OCI-M1 (cell line): Measurements from ENCODE around the gene TADA1.
"Not testable (repeated sequence)": the region's sequence is repeated elsewhere in the genome, so short reads cannot be mapped to it uniquely, and the experiment has no call there.

Experiments used
- DNase-seq: peaks from one replicate; lab custom pipeline; 2025; lab: John Stamatoyannopoulos, UW

Gene TADA1

GRCh38 chr1:166889776-166890175 is 13.7 kb upstream of the TADA1 start:
- DNase-seq = no peak

- no peak for DNase-seq
These were observed 12.5 kb upstream of the TADA1 start for GRCh38 chr1:166888373-166889111.

DNA sequence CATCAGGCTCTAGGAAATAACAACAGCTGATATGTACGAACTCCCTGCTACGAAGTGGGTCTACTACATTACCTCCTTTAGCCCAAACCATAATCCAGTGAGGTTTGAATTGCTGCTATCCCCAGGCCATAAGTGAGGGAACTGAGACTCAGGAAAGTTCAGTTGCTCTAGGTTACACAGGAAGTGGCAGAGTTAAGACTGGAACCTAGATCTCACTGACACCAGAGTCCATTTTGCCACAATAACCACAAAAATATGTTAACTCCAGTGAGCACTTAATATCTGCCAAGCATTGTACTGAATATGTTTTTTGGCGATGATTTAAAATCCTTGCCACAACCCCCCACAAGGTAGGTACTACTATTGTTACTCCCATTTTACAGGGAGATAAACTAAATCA is 8.9 kb upstream of the TADA1 start:
- DNase-seq = no peak

GRCh38 chr1:166884040-166884642 is 8.1 kb upstream of the TADA1 start:
- DNase-seq = no peak

- no peak for DNase-seq
These were observed 6.8 kb upstream of the TADA1 start for GRCh38 chr1:166882893-166883292.

DNA sequence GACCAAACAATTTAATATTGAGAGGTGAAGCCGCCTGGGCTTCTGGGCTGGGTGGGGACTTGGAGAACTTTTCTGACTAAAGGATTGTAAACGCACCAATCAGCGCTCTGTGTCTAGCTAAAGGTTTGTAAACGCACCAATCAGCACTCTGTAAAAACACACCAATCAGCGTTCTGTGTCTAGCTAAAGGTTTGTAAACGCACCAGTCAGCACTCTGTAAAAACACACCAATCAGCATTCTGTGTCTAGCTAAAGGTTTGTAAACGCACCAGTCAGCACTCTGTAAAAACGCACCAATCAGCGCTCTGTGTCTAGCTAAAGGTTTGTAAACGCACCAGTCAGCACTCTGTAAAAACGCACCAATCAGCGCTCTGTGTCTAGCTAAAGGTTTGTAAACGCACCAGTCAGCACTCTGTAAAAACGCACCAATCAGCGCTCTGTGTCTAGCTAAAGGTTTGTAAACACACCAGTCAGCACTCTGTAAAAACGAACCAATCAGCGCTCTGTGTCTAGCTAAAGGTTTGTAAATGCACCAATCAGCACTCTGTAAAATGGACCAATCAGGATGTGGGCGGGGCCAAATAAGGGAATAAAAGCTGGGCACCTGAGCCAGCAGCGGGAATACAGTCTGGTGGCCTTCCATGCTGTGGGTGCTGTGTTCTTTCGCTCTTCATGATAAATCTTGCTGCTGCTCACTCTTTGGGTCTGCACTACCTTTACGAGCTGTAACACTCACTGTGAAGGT is 2.3 kb upstream of the TADA1 start:
- DNase-seq = not testable (repeated sequence)

- no peak for DNase-seq
These were observed 425 bp upstream of the TADA1 start for GRCh38 chr1:166876540-166876838.

- no peak for DNase-seq
These were observed 746 bp downstream of the TADA1 start for GRCh38 chr1:166875302-166875733.

GRCh38 chr1:166874464-166874863 is 1.6 kb downstream of the TADA1 start:
- DNase-seq = no peak

GRCh38 chr1:166870584-166870983 is 5.5 kb downstream of the TADA1 start:
- no peak for DNase-seq

- no peak for DNase-seq
These were observed 6.6 kb downstream of the TADA1 start for GRCh38 chr1:166869318-166870099.

GRCh38 chr1:166868639-166869038 is 7.4 kb downstream of the TADA1 start:
- DNase-seq = no peak

GRCh38 chr1:166865926-166866325 is 10.1 kb downstream of the TADA1 start:
- DNase-seq = no peak

- no peak for DNase-seq
These were observed 16.5 kb downstream of the TADA1 start for GRCh38 chr1:166859597-166859996.

- DNase-seq = no peak
These were observed 17.2 kb downstream of the TADA1 start for GRCh38 chr1:166858726-166859419.

DNA sequence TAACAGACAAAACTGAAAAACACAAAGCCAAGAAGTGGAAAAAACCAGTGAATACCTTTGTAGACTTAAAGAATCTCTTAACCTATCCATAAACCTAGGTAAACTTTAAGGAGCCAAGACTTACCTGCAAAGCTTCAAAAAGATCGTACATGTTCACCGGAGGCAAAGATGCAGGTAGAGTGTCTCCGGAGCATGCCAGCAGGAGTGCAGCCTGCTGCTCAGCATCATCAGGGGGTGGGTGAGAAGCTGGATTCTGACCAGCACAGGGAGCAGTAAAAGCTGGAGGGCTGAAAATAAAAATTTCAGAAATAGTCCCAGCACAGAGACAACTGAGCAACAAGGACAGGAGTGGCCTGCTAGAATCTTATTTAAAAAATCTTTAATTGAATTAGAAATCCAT is 18.1 kb downstream of the TADA1 start:
- DNase-seq = no peak

DNA sequence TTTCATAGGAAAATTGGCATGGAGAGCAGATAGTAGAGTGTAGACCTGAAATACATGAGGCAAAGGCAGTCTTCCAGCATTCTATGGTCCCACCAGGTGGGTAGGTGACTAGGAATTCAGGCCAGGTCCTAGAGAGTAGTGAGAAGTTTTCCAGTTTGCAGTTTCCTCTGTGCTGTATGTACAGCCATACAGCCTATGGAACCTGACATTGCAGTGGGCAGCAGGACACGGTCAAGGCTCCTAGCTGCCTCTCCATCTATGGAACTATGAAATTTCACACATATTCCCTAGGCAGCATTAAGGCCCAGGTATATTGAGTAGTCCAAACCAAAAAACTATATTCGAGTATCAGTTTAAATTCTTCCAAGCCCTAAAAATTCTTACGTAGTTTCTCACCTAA is 20.5 kb downstream of the TADA1 start:
- DNase-seq = no peak

DNA sequence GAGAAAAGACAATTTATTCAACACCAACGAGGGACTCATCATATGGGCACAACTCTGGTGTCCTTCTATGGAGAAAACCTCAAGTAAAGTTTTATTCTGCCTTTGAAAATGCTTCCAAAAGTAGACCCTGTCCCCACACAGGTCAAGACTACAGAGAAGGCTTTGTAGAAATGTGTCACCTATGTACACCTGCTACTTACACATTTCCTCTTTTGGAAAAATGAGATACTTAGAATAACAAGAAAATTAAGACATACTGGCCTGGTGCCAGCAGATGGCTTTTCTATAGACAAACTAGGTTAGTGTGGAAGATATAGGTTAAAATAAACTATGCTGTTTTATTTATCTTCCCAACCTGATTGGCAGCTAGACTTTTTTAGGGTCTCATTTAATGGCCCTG is 23.1 kb downstream of the TADA1 start:
- peak; percentile 28 for DNase-seq

DNA sequence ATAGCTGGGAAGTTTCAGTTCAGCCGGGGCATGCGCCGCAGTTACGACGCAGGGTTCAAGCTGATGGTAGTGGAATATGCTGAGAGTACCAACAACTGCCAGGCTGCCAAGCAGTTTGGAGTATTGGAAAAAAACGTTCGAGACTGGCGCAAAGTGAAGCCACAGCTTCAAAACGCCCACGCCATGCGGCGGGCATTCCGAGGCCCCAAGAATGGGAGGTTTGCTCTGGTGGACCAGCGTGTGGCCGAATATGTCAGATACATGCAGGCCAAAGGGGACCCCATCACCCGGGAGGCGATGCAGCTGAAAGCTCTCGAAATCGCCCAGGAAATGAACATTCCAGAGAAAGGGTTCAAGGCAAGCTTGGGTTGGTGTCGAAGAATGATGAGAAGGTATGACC is 26.9 kb downstream of the TADA1 start:
- DNase-seq = no peak

GRCh38 chr1:166848193-166848592 is 27.9 kb downstream of the TADA1 start:
- DNase-seq = no peak

DNA sequence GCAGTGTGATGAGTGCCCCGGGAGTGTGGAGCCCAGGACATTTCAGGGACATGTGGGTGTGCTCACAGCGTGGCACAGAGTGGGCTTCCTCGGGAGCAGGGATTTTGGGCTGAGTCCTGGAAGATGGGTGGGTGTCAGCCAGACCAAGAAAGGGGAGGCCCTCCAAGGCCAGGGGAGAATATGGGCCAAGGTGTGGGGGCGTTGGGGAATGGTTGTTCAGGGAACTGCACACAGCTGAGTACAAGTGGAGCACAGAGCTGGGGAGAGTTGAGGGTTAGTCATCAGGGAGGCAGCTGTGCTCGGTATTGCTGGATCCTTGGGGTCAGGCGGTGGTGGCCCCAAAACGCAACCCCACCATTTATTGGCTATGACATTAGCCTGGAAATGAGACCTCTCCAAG is 31.3 kb downstream of the TADA1 start:
- DNase-seq = no peak
